Hepatocyte (in vitro differentiated cells): ENCODE data around the gene PRDX5. TPM values are rescaled to one million over a fixed set of nuclear protein-coding genes. Genes with fewer than 3 reads are reported as not detected.
A peak's percentile ranks its signal among the peaks of the same experiment; 100 is the strongest.

Source experiments
- DNase-seq: peaks from one replicate; pipeline ENCODE4 v3.0.0-alpha.2; 2016; ENCODE audit warnings: low spot score
- H2AFZ ChIP-seq: fragments of 200-600 bp; sonication (generic); 2 replicates; pipeline ENCODE4 v1.6.0; 2016; ENCODE audit warnings: antibody characterized with exemption, mild to moderate bottlenecking
- H3K27ac ChIP-seq: fragments of 200-600 bp; sonication (generic); 2 replicates; pipeline ENCODE4 v1.5.1; 2016; ENCODE audit warnings: mild to moderate bottlenecking
- H3K27me3 ChIP-seq: fragments of 200-600 bp; sonication (generic); 2 replicates; pipeline ENCODE4 v1.6.1; 2016
- H3K36me3 ChIP-seq: fragments of 200-600 bp; sonication (generic); replicated peaks from 2 replicates; pipeline ENCODE4 v1.5.1; 2016; ENCODE audit warnings: low read depth; ENCODE audit not compliant: insufficient read depth
- H3K4me1 ChIP-seq: fragments of 200-600 bp; sonication (generic); 2 replicates; pipeline ENCODE4 v1.5.1; 2016; ENCODE audit warnings: mild to moderate bottlenecking, moderate library complexity; ENCODE audit not compliant: insufficient read depth
- H3K4me2 ChIP-seq: fragments of 200-600 bp; sonication (generic); 2 replicates; pipeline ENCODE4 v1.6.0; 2016
- H3K4me3 ChIP-seq: fragments of 200-600 bp; sonication (generic); 2 replicates; pipeline ENCODE4 v1.5.1; 2016; ENCODE audit warnings: mild to moderate bottlenecking
- H3K79me2 ChIP-seq: fragments of 200-600 bp; sonication (generic); 2 replicates; pipeline ENCODE4 v1.6.0; 2017; ENCODE audit warnings: mild to moderate bottlenecking
- H3K9me2 ChIP-seq: fragments of 200-600 bp; sonication (generic); replicated peaks from 2 replicates; pipeline ENCODE4 v1.6.0; 2017; ENCODE audit warnings: mild to moderate bottlenecking; ENCODE audit not compliant: insufficient read depth
- H3K9me3 ChIP-seq: fragments of 200-600 bp; sonication (generic); 2 replicates; pipeline ENCODE4 v1.5.1; 2016; ENCODE audit warnings: low read depth, mild to moderate bottlenecking
- H4K20me1 ChIP-seq: fragments of 200-600 bp; sonication (generic); 2 replicates; pipeline ENCODE4 v1.6.0; 2016; ENCODE audit warnings: mild to moderate bottlenecking; ENCODE audit not compliant: insufficient read depth, poor library complexity, severe bottlenecking
- CTCF ChIP-seq: fragments of 200-600 bp; sonication (generic); IDR thresholded peaks from 2 replicates; pipeline ENCODE4 v1.5.1; 2016; ENCODE audit warnings: antibody characterized with exemption, mild to moderate bottlenecking; ENCODE audit not compliant: poor library complexity
- EZH2 ChIP-seq: fragments of 200-600 bp; sonication (generic); IDR thresholded peaks from 2 replicates; pipeline ENCODE4 v1.6.1; 2016; ENCODE audit warnings: antibody characterized with exemption, mild to moderate bottlenecking, borderline replicate concordance
- EZH2phosphoT487 ChIP-seq: fragments of 200-600 bp; sonication (generic); IDR thresholded peaks from one replicate; pipeline ENCODE4 v1.6.1; 2018; ENCODE audit warnings: antibody characterized with exemption, mild to moderate bottlenecking, low read depth, moderate library complexity; ENCODE audit not compliant: unreplicated experiment, severe bottlenecking
- WGBS: methylation state at CpG from one replicate; pipeline ENCODE4 v1.1.6; 2016; ENCODE audit warnings: low lambda C conversion rate; ENCODE audit errors: missing lambda C conversion rate; 5-methylcytosine and 5-hydroxymethylcytosine counted together
- microRNA counts: library from miRNA; unstranded; fragments of <30 nt; microRNA quantifications from one replicate; lab custom pipeline; 2017
- microRNA-seq: library from miRNA; unstranded; fragments of <30 nt; microRNA quantifications from one replicate; pipeline ENCODE4, GENCODE V29; 2017
- polyA plus RNA-seq: library from polyadenylated mRNA; unstranded; fragments of >200 nt; fragmentation: Nextera tagmentation; extraction: Ambion mirVana; gene quantifications from 2 replicates; pipeline ENCODE4 v1.2.1, GENCODE V29; 2016
- small RNA-seq: library from RNA; depleted of rRNA; stranded (forward); fragments of <200 nt; gene quantifications from one replicate; pipeline ENCODE3, GENCODE V24; 2014
- total RNA-seq: library from RNA; depleted of rRNA; stranded (reverse); fragments of >200 nt; gene quantifications from 2 replicates; pipeline ENCODE4 v1.2.3, GENCODE V29; 2014

The PRDX5 gene
- total and polyA plus RNA-seq, 2 experiments from 2014 or later, result 267 to 517 TPM

- WGBS, result over 99% methylated on average over 57 of the region's 82 CpGs
- Histone ChIP-seq H2AFZ (no peak overlapping the region), H3K4me1 (no peaks in the 10 kb centered on the region), H4K20me1 (no peaks in the 10 kb centered on the region), H3K27me3 (no peaks in the 10 kb centered on the region), H3K9me2 (no peaks in the 10 kb centered on the region), H3K9me3 (no peaks in the 10 kb centered on the region), H3K4me2 (no peak overlapping the region), H3K4me3 (no peak overlapping the region), H3K36me3 (no peaks in the 10 kb centered on the region), H3K27ac (no peak overlapping the region), H3K79me2 (no peaks in the 10 kb centered on the region)
- no peak for TF ChIP-seq EZH2
- no peak for TF ChIP-seq EZH2phosphoT487
- TF ChIP-seq CTCF, result no peak
- DNase-seq, result peak; percentile 4
These were observed 51.8 kb downstream of the PRDX5 start for GRCh38 chr11:64369440-64370421.

GRCh38 chr11:64371201-64371600 is 53.3 kb downstream of the PRDX5 start:
- Histone ChIP-seq H3K27me3 (no peaks in the 10 kb centered on the region), H3K9me2 (no peaks in the 10 kb centered on the region), H3K9me3 (no peaks in the 10 kb centered on the region), H3K4me1 (no peaks in the 10 kb centered on the region), H3K4me2 (no peak overlapping the region), H3K36me3 (no peaks in the 10 kb centered on the region), H3K27ac (no peak overlapping the region), H3K4me3 (no peak overlapping the region), H4K20me1 (no peaks in the 10 kb centered on the region), H2AFZ (no peak overlapping the region), H3K79me2 (no peaks in the 10 kb centered on the region)
- no peak for DNase-seq
- TF ChIP-seq EZH2phosphoT487, result no peak
- TF ChIP-seq EZH2, result no peak
- TF ChIP-seq CTCF, result no peak
- WGBS, result 92% methylated on average over 7 of the region's 22 CpGs

MicroRNAs encoded within 50 kb of the gene (microRNA counts, 767-probe panel; counts per million panel counts)
- not detected for microRNA hsa-miR-1237 (lab: Ali Mortazavi, UCI)

Small RNA genes lying within 50 kb of the gene (microRNA-seq; reads per million reads assigned to microRNA genes)
- gene MIR1237, result 8.9 reads per million, percentile 22 among the genes with 10 or more reads in this experiment
- gene MIR7155, result not detected

Small RNA genes lying within 50 kb of the gene (small RNA-seq; reads per million reads assigned to genes)
- gene MIR1237, result 0.43 reads per million, percentile 30 among the genes with 10 or more reads in this experiment
- not detected for gene MIR7155
- gene RF00019, result not detected

Other genes starting within 250 kb of the PRDX5 start
- 12.3 and 21.2 TPM in 2 replicates for gene MACROD1, start 152.0 kb upstream of the PRDX5 start, total RNA-seq
- gene MACROD1, start 152.0 kb upstream of the PRDX5 start, polyA plus RNA-seq, result 29.8 and 40.0 TPM in 2 replicates
- 113 and 122 TPM in 2 replicates for gene STIP1, start 131.9 kb upstream of the PRDX5 start, total RNA-seq
- gene STIP1, start 131.9 kb upstream of the PRDX5 start, polyA plus RNA-seq, result 115 and 131 TPM in 2 replicates
- gene FERMT3, start 111.4 kb upstream of the PRDX5 start, total RNA-seq, result 0.44 and 1.6 TPM in 2 replicates
- gene FERMT3, start 111.4 kb upstream of the PRDX5 start, polyA plus RNA-seq, result 2.0 TPM in 1 of 2 replicates, not detected in the other
- gene TRPT1, start 91.9 kb upstream of the PRDX5 start, total RNA-seq, result 26.3 and 52.8 TPM in 2 replicates
- 55.5 and 56.0 TPM in 2 replicates for gene TRPT1, start 91.9 kb upstream of the PRDX5 start, polyA plus RNA-seq
- 42.9 and 49.5 TPM in 2 replicates for gene NUDT22, start 91.8 kb upstream of the PRDX5 start, total RNA-seq
- 66.6 and 70.4 TPM in 2 replicates for gene NUDT22, start 91.8 kb upstream of the PRDX5 start, polyA plus RNA-seq
- gene DNAJC4, start 87.6 kb upstream of the PRDX5 start, total RNA-seq, result 12.8 and 13.4 TPM in 2 replicates
- 58.4 and 61.7 TPM in 2 replicates for gene DNAJC4, start 87.6 kb upstream of the PRDX5 start, polyA plus RNA-seq
- gene VEGFB, start 83.5 kb upstream of the PRDX5 start, total RNA-seq, result 29.1 and 30.5 TPM in 2 replicates
- gene VEGFB, start 83.5 kb upstream of the PRDX5 start, polyA plus RNA-seq, result 116 and 117 TPM in 2 replicates
- gene FKBP2, start 77.0 kb upstream of the PRDX5 start, total RNA-seq, result 57.7 and 73.5 TPM in 2 replicates
- gene FKBP2, start 77.0 kb upstream of the PRDX5 start, polyA plus RNA-seq, result 349 and 421 TPM in 2 replicates
- gene PPP1R14B, start 71.2 kb upstream of the PRDX5 start, total RNA-seq, result 86.8 and 96.1 TPM in 2 replicates
- 222 and 229 TPM in 2 replicates for gene PPP1R14B, start 71.2 kb upstream of the PRDX5 start, polyA plus RNA-seq
- 21.1 and 23.5 TPM in 2 replicates for gene PLCB3, start 66.6 kb upstream of the PRDX5 start, total RNA-seq
- gene PLCB3, start 66.6 kb upstream of the PRDX5 start, polyA plus RNA-seq, result 19.0 and 19.5 TPM in 2 replicates
- 52.0 and 74.3 TPM in 2 replicates for gene BAD, start 33.5 kb upstream of the PRDX5 start, total RNA-seq
- 122 and 125 TPM in 2 replicates for gene BAD, start 33.5 kb upstream of the PRDX5 start, polyA plus RNA-seq
- gene GPR137, start 32.3 kb upstream of the PRDX5 start, total RNA-seq, result 17.0 and 25.2 TPM in 2 replicates
- gene GPR137, start 32.3 kb upstream of the PRDX5 start, polyA plus RNA-seq, result 62.4 and 63.9 TPM in 2 replicates
- not detected in 2 replicates for gene KCNK4, start 26.8 kb upstream of the PRDX5 start, total RNA-seq
- not detected in 2 replicates for gene KCNK4, start 26.8 kb upstream of the PRDX5 start, polyA plus RNA-seq
- gene CATSPERZ, start 17.8 kb upstream of the PRDX5 start, total RNA-seq, result not detected in 2 replicates
- 0.46 and 0.96 TPM in 2 replicates for gene CATSPERZ, start 17.8 kb upstream of the PRDX5 start, polyA plus RNA-seq
- gene ESRRA, start 12.6 kb upstream of the PRDX5 start, total RNA-seq, result 52.1 and 62.0 TPM in 2 replicates
- gene ESRRA, start 12.6 kb upstream of the PRDX5 start, polyA plus RNA-seq, result 51.3 and 57.4 TPM in 2 replicates
- 210 and 244 TPM in 2 replicates for gene TRMT112, start 562 bp upstream of the PRDX5 start, total RNA-seq
- gene TRMT112, start 562 bp upstream of the PRDX5 start, polyA plus RNA-seq, result 292 and 311 TPM in 2 replicates
- gene CCDC88B, start 22.1 kb downstream of the PRDX5 start, total RNA-seq, result 4.9 TPM in 2 replicates
- 9.1 and 10.0 TPM in 2 replicates for gene CCDC88B, start 22.1 kb downstream of the PRDX5 start, polyA plus RNA-seq
- gene RPS6KA4, start 41.0 kb downstream of the PRDX5 start, total RNA-seq, result 31.3 and 35.9 TPM in 2 replicates
- gene RPS6KA4, start 41.0 kb downstream of the PRDX5 start, polyA plus RNA-seq, result 44.0 and 44.8 TPM in 2 replicates
- gene SLC22A11, start 237.8 kb downstream of the PRDX5 start, total RNA-seq, result 0.10 TPM in 1 of 2 replicates, not detected in the other
- 0.59 and 1.1 TPM in 2 replicates for gene SLC22A11, start 237.8 kb downstream of the PRDX5 start, polyA plus RNA-seq